Measurements from ENCODE around the gene CRYGB.

DNA sequence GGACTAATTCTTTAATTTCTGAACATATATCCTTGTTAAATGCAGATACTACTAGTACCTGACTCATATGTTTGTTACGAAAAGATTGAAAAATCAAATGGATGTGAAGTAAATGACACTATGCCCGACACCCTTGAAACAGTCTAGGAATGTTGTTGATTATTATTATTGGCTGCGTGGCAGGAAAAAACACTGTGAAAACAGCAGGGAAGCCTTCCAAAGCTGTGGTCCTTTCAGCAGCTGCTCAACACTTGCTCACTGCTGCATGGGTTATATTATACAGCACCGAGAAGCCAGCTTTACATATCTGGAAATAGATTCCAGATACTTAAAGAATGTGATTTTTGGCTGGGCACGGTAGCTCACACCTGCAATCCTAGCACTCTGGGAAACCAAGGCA is 48.2 kb downstream of the CRYGB start:
- TF ChIP-seq EZH2 (IDR thresholded peaks at IDR 0.05) = no peak
- TF ChIP-seq, protein P1, sequence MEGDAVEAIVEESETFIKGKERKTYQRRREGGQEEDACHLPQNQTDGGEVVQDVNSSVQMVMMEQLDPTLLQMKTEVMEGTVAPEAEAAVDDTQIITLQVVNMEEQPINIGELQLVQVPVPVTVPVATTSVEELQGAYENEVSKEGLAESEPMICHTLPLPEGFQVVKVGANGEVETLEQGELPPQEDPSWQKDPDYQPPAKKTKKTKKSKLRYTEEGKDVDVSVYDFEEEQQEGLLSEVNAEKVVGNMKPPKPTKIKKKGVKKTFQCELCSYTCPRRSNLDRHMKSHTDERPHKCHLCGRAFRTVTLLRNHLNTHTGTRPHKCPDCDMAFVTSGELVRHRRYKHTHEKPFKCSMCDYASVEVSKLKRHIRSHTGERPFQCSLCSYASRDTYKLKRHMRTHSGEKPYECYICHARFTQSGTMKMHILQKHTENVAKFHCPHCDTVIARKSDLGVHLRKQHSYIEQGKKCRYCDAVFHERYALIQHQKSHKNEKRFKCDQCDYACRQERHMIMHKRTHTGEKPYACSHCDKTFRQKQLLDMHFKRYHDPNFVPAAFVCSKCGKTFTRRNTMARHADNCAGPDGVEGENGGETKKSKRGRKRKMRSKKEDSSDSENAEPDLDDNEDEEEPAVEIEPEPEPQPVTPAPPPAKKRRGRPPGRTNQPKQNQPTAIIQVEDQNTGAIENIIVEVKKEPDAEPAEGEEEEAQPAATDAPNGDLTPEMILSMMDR (IDR thresholded peaks at IDR 0.05 in 2 of 3, conservative IDR thresholded peaks at IDR 0.05 in 1 of 3; ENCODE audit: borderline replicate concordance in 1 of 3, insufficient read depth in 1 of 3, low read depth in 2 of 3, low read length in 2 of 3) = no peak
- no peak for TF ChIP-seq POLR2A (IDR thresholded peaks at IDR 0.05; ENCODE audit: borderline replicate concordance, extremely low read depth, insufficient read depth, insufficient read length)
- TF ChIP-seq, protein P2, sequence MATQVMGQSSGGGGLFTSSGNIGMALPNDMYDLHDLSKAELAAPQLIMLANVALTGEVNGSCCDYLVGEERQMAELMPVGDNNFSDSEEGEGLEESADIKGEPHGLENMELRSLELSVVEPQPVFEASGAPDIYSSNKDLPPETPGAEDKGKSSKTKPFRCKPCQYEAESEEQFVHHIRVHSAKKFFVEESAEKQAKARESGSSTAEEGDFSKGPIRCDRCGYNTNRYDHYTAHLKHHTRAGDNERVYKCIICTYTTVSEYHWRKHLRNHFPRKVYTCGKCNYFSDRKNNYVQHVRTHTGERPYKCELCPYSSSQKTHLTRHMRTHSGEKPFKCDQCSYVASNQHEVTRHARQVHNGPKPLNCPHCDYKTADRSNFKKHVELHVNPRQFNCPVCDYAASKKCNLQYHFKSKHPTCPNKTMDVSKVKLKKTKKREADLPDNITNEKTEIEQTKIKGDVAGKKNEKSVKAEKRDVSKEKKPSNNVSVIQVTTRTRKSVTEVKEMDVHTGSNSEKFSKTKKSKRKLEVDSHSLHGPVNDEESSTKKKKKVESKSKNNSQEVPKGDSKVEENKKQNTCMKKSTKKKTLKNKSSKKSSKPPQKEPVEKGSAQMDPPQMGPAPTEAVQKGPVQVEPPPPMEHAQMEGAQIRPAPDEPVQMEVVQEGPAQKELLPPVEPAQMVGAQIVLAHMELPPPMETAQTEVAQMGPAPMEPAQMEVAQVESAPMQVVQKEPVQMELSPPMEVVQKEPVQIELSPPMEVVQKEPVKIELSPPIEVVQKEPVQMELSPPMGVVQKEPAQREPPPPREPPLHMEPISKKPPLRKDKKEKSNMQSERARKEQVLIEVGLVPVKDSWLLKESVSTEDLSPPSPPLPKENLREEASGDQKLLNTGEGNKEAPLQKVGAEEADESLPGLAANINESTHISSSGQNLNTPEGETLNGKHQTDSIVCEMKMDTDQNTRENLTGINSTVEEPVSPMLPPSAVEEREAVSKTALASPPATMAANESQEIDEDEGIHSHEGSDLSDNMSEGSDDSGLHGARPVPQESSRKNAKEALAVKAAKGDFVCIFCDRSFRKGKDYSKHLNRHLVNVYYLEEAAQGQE (IDR thresholded peaks at IDR 0.05; ENCODE audit: low read depth) = no peak
- TF ChIP-seq EZH2phosphoT487 (IDR thresholded peaks at IDR 0.05; ENCODE audit: borderline replicate concordance) = no peak
- no peak for TF ChIP-seq POLR2AphosphoS5 (IDR thresholded peaks at IDR 0.05; ENCODE audit: low read depth, low read length)
- TF ChIP-seq, protein P3, sequence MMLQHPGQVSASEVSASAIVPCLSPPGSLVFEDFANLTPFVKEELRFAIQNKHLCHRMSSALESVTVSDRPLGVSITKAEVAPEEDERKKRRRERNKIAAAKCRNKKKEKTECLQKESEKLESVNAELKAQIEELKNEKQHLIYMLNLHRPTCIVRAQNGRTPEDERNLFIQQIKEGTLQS (IDR thresholded peaks at IDR 0.05) = no peak
- TF ChIP-seq RAD21 (IDR thresholded peaks at IDR 0.05; ENCODE audit: low read depth) = no peak
- no peak for TF ChIP-seq ZFX (IDR thresholded peaks at IDR 0.05)
